GM12874 (cell line): ENCODE data around the gene SEC24B.

Source experiments
- TF ChIP-seq, protein P1 (sequence below): IDR thresholded peaks from 2 replicates; pipeline ENCODE4 v1.5.1; 2011; ENCODE audit warnings: low read depth, mild to moderate bottlenecking, control low read depth, low read length, moderate library complexity; ENCODE audit not compliant: insufficient read depth

Gene SEC24B

DNA sequence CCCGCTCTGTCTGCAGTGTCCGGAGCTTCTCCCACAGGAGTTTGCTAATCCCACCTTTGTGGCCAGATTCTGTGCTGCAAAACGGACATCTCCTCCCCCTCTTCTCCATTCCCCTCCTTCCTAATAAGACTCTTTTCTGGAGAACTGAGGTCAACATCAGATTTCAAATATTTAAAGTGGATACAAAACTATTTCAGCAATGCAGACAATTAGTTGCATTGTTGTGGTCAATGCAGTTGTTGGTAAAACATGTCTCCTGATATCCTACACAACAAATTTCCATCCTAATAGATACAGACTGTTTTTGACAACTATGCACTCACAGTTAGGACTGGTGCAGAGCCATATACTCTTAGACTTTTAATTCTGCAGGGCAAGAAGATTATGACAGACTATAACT is 121.4 kb downstream of the SEC24B start:
- TF ChIP-seq, protein P1, sequence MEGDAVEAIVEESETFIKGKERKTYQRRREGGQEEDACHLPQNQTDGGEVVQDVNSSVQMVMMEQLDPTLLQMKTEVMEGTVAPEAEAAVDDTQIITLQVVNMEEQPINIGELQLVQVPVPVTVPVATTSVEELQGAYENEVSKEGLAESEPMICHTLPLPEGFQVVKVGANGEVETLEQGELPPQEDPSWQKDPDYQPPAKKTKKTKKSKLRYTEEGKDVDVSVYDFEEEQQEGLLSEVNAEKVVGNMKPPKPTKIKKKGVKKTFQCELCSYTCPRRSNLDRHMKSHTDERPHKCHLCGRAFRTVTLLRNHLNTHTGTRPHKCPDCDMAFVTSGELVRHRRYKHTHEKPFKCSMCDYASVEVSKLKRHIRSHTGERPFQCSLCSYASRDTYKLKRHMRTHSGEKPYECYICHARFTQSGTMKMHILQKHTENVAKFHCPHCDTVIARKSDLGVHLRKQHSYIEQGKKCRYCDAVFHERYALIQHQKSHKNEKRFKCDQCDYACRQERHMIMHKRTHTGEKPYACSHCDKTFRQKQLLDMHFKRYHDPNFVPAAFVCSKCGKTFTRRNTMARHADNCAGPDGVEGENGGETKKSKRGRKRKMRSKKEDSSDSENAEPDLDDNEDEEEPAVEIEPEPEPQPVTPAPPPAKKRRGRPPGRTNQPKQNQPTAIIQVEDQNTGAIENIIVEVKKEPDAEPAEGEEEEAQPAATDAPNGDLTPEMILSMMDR = no peak

DNA sequence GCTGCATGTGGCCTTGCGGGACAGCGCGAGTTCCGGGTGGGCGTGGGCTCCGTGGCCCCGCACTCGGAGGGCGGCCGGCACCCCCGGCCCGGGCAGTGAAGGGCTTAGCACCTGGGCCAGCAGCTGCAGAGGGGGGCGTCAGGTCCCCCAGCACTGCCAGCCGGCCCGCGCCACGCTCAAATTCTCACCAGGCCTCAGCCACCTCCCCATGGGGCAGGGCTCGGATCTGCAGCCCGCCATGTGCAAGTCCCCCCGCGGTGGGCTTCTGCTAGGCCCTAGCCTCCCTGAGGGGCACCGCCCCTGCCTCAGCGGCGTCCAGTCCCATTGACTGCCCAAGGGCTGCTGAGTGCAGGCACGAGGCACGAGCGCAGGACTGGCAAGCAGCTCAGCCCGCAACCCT is 123.8 kb downstream of the SEC24B start:
- TF ChIP-seq, protein P1 = no peak

DNA sequence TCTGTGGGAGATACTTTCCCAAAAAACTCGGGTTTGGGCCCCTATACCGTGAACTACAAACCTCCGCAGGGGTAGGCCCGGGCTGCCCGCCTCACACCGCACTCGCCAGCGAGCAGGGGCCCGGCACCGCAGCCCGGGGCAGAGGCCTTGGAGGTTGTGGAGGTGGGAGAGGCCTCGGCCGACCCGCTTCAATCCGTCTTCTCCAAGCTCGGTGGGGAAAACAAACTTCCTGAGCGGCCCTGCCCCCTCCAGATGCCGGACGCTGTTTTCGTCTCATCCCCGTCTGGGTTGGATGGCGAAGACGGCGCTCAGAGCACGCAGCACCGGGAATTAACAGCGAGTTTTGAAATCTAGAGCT is 126.0 kb downstream of the SEC24B start:
- TF ChIP-seq, protein P1 = no peak

DNA sequence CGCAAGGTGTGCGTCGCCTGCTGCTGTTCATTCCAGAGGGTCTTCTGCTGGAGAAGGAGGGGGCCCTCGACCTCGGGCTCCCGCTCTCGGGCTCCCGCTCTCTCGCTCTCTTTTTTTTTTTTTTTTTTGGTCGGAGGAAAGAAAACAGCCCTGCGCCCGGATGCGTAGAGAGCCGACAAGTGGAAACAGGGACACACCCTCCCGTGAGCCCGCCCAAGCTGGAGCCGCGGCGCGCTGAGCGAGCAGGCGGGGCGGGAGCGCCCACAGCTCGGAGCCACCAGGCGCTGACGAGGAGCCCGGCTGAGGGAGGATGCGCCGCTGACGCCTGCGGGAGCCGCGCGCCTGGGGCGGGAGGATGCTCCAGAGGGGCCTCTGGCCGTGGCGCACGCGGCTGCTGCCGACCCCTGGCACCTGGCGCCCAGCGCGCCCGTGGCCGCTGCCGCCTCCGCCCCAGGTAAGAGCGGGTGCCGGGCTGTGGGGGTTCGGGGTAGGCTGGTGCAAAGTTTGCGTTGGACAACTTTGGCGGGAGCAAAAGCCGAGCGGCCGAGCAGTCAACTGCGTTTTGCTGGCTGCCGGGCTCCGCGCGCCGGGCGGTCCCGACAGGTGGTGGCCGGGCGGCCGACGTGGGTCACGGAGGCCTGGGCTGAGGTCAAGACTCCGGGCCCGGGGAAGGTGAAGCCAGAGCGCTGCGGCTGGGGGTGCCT is 126.5 kb downstream of the SEC24B start, which contains the start of gene MCUB:
TSS of gene MCUB (plus strand) at position 264 of the 704 bp plus-strand sequence. CDS start at position 356, 92 bp downstream.
- TF ChIP-seq, protein P1 = no peak

DNA sequence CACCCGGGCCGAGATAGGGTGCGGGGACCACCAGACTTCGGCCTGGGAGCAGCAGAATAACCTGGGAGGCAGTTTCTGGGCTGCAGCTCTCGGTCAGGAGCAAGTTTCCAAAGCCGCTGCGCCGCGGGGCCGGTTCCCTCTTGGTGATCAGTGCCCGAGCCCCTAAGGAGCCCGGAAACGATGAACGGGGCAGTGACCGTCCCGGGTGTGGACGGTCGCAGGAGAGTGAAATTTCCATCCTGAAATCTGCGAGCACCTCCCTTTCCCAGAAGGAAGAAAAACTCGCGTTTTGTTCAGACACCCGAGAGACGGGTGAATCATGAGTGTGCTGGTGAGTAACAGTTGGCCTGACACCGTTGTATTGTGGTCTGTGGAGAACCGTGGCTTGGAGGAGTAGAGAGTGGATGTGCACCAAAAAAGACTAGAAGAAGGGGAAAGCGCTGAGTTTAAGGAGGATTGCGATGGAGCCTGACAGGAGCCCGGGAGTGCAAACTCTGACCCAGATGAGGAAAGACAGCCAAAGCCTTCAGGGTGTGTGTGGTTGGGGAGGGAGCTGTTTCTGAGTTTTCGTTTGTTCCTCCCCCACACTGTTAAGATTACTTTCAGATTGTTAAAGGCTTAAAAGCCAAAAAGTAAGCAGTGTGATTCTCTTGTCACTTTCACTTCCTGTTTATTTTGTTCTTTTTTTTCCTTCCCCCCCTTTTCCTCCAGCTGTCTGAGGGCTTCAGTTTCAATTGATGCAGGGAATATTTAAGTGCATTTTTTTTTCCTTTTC is 127.3 kb downstream of the SEC24B start:
- TF ChIP-seq, protein P1 = no peak

DNA sequence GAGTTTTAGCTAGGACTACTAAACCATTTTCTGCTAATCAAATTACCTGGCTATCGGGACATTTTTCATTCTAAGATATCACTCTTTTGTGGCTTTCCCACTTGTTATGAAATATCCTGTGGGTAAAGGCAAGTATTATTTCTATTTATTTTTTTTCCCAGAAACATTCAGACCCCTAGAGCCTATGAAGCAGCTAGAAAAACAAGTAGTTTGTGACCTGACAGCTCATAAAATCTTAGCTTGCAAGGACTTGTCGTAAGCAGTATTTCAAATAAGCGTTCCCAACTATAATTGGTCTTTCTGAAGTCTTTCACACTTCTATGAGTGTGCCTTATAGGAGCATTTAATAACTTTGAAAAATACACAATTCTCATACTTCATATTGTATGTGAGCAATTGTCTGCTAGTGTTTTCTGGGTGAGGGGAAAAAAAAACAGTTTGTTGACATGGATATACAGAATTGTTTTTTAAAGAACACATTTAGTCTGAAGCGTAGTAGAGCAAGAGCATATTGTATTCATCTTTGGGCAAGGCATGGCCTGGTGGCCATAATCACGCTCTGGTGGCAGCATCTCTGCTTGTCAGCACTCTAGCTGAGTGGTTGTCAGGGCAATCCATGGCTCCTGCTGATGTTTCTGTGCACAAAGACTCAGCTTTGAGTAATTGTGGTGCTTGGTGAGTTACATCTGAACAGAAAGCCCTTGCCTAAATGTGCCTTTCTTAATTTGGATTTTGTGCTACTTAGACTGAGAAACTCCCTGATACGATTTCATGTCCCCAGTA is 129.0 kb downstream of the SEC24B start:
- TF ChIP-seq, protein P1 = no peak

DNA sequence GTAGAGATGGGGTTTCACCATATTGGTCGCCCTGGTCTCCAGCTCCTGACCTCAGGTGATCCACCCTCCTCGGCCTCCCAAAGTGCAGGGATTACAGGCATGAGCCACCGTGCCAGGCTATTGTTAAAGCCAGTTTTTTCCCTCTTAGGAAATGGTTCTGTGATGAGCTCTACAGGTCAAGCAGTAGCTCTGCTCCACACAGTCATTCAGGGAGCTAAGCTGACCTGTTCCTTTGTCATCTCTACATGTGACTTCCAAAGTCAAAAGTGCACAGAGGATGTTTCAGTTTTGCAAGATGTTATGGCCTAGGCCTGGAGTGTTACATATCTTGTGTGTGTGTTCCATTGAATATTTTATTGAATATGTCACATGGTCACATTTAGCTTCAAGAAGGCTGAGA is 137.9 kb downstream of the SEC24B start:
- TF ChIP-seq, protein P1 = no peak
